Right atrium auricular region (tissue), 2 donors: ENCODE measurements around the gene HLA-DOA. TPM values are rescaled to one million over a fixed set of nuclear protein-coding genes. Genes with fewer than 3 reads are reported as not detected.

Source experiments
- DNase-seq: peaks from one replicate; pipeline ENCODE4 v3.0.0-alpha.2; 2019; ENCODE audit warnings: low spot score
- H3K27ac ChIP-seq, 2 donors: fragments of 200-600 bp; sonication (generic); 1 replicate in 1 of 2; 2 replicates in 1 of 2; pipeline ENCODE4 v1.5.1; 2016 to 2019
- H3K27me3 ChIP-seq, 2 donors: fragments of 200-600 bp; sonication (generic); one replicate each; pipeline versions ENCODE4 v1.5.1 to v1.6.0; 2017 to 2019
- H3K36me3 ChIP-seq: fragments of 200-600 bp; sonication (generic); one replicate; pipeline ENCODE4 v1.5.1; 2016
- H3K4me1 ChIP-seq, 2 donors: fragments of 200-600 bp; sonication (generic); one replicate each; pipeline versions ENCODE4 v1.5.1 to v1.6.0; 2017 to 2019
- H3K4me3 ChIP-seq, 2 donors: fragments of 200-600 bp; sonication (generic); 1 replicate in 1 of 2; 2 replicates in 1 of 2; pipeline ENCODE4 v1.5.1; 2017 to 2019; ENCODE audit warnings: mild to moderate bottlenecking in 1 of 2, moderate library complexity in 1 of 2
- H3K9me3 ChIP-seq, 2 donors: fragments of 200-600 bp; sonication (generic); one replicate each; pipeline ENCODE4 v1.5.1; 2019
- total RNA-seq, 2 donors: library from RNA; depleted of rRNA; stranded (reverse); fragments of >200 nt; gene quantifications; one replicate each; pipeline ENCODE4 v1.1.0, GENCODE V29; 2016
- TF ChIP-seq, protein P1 (sequence below), 2 donors: fragments of 200-600 bp; sonication (generic); IDR thresholded peaks; one replicate each; pipeline ENCODE4 v1.5.1; 2019; ENCODE audit warnings: antibody characterized with exemption in 2 of 2

The HLA-DOA gene
- total RNA-seq, 2 donors from 2014 or later, result 2.6 to 15.6 TPM

DNA sequence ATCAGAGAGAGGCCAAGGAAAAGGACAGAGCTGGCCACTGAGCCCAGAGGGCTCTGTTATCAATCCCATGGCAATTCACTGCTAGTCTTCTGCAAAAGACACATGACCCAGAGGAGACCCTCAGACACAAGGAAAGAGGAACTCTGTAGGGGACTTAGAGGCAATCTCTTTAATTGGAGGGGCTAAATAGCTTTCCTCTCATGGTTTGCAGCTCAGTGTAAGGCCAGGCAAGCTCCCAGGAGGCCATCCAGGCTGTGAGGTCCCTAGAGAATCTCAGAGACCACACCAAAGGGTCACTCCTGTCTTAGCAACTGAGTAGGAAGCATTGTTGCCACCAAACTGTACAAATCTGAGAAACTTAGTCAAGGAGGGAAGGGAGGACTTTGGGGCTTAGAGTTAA lies 10.0 kb upstream of the HLA-DOA start:
- TF ChIP-seq, protein P1, sequence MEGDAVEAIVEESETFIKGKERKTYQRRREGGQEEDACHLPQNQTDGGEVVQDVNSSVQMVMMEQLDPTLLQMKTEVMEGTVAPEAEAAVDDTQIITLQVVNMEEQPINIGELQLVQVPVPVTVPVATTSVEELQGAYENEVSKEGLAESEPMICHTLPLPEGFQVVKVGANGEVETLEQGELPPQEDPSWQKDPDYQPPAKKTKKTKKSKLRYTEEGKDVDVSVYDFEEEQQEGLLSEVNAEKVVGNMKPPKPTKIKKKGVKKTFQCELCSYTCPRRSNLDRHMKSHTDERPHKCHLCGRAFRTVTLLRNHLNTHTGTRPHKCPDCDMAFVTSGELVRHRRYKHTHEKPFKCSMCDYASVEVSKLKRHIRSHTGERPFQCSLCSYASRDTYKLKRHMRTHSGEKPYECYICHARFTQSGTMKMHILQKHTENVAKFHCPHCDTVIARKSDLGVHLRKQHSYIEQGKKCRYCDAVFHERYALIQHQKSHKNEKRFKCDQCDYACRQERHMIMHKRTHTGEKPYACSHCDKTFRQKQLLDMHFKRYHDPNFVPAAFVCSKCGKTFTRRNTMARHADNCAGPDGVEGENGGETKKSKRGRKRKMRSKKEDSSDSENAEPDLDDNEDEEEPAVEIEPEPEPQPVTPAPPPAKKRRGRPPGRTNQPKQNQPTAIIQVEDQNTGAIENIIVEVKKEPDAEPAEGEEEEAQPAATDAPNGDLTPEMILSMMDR (IDR thresholded peaks at IDR 0.05), result no peak
- H3K27ac ChIP-seq, result peak overlapping the region; percentile 67 to 84
- no peak for DNase-seq
- peaks cover 0 to 43% of the 10 kb centered on the region in 2 donors for H3K4me1 ChIP-seq
- peaks cover 0 to 2% of the 10 kb centered on the region in 2 donors for H3K27me3 ChIP-seq
- H3K36me3 ChIP-seq, result no peaks in the 10 kb centered on the region
- peak overlapping the region in 1 of 2 donors; percentile 33 for H3K4me3 ChIP-seq
- no peaks in the 10 kb centered on the region for H3K9me3 ChIP-seq

DNA sequence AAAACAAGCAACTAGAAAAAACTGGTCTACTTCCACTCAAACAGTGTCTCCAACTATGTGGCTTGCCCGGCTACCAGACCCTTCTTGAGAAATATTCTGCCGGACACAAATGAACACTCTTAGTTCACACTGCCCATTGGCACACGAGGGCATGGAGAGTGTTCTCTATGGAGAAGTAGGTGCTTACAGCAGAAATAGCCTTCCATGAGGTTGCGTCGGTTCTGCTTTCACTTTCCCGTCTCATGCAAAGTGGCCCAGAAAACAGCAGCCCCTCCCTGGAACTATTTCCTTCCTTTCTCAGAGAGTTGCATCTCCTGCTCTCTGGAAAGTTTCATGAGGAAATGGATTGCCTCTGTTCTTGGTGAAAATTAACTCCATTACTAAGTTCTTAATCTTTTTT lies 9.5 kb upstream of the HLA-DOA start:
- peak; percentile 91 for DNase-seq
- peaks cover 0 to 43% of the 10 kb centered on the region in 2 donors for H3K4me1 ChIP-seq
- peaks cover 0 to 4% of the 10 kb centered on the region in 2 donors for H3K27me3 ChIP-seq
- H3K9me3 ChIP-seq, result no peaks in the 10 kb centered on the region
- H3K4me3 ChIP-seq, result peak overlapping the region; percentile 1 to 33
- TF ChIP-seq, protein P1 (IDR thresholded peaks at IDR 0.05), result no peak
- peak overlapping the region; percentile 67 to 84 for H3K27ac ChIP-seq
- no peaks in the 10 kb centered on the region for H3K36me3 ChIP-seq

DNA sequence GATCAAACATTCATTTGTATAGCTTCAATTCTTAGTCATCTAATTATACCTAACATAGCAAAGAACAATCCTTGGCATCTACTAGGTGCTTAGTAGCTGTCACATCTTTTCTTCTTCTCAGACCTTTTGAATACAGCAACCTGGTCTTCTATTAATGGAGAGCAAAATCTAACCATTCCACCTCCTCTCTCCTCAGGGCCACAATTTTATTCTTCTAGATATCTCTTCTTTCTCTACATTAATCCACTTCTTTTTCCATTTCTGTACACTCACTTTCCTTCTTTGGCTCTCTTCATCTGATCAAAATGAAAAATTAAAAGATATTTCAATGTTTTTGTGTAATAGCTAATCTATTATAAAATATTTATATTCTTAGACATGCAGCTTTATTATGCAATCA lies 9.0 kb upstream of the HLA-DOA start:
- DNase-seq, result no peak
- H3K4me3 ChIP-seq, result no peak overlapping the region

GRCh38 chr6:33017694-33018353 lies 8.4 kb upstream of the HLA-DOA start:
- peak overlapping the region; percentile 67 to 84 for H3K27ac ChIP-seq
- peaks cover 0 to 43% of the 10 kb centered on the region in 2 donors for H3K4me1 ChIP-seq

More for the DNA sequence above, 9.0 kb upstream of the HLA-DOA start:
- TF ChIP-seq, protein P1 (IDR thresholded peaks at IDR 0.05), result no peak
- Histone ChIP-seq H3K9me3 (no peaks in the 10 kb centered on the region), H3K27me3 (peaks cover 0 to 4% of the 10 kb centered on the region in 2 donors), H3K27ac (peak overlapping the region; percentile 67 to 84), H3K4me1 (peaks cover 0 to 43% of the 10 kb centered on the region in 2 donors), H3K36me3 (no peaks in the 10 kb centered on the region)

DNA sequence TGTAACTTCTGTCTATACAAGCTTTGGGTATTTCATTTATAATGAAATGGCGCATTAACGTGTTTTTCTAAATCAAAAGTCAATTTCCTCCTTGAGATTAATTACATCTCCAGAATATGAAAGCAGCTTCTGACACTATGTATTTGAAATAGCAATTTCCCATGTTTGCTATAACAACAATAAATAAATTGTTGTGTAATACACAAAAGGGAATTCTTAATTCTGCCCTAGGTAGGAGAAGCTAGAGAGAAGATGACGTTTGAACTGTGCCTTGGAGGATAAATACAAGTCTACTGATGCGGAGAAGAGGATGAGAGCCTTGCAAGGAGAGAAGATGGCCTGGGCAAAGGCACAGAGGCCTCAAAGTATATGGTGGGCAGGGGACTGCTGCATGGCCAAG lies 7.6 kb upstream of the HLA-DOA start:
- no peak overlapping the region for H3K4me3 ChIP-seq

More at GRCh38 chr6:33017694-33018353, 8.4 kb upstream of the HLA-DOA start:
- TF ChIP-seq, protein P1 (IDR thresholded peaks at IDR 0.05), result no peak
- no peaks in the 10 kb centered on the region for H3K36me3 ChIP-seq
- no peak for DNase-seq
- no peak overlapping the region for H3K4me3 ChIP-seq
- no peaks in the 10 kb centered on the region for H3K9me3 ChIP-seq
- peaks cover 0 to 4% of the 10 kb centered on the region in 2 donors for H3K27me3 ChIP-seq

More for the DNA sequence above, 7.6 kb upstream of the HLA-DOA start:
- Histone ChIP-seq H3K27me3 (peaks cover 0 to 4% of the 10 kb centered on the region in 2 donors), H3K9me3 (no peaks in the 10 kb centered on the region), H3K27ac (no peak overlapping the region), H3K36me3 (no peaks in the 10 kb centered on the region), H3K4me1 (peaks cover 0 to 43% of the 10 kb centered on the region in 2 donors)
- DNase-seq, result no peak
- TF ChIP-seq, protein P1 (IDR thresholded peaks at IDR 0.05), result no peak
